ENCODE measurements around the gene LAS1L.
"Not testable (repeated sequence)": the region's sequence is repeated elsewhere in the genome, so short reads cannot be mapped to it uniquely, and the experiment has no call there.

The LAS1L gene

GRCh38 chrX:65534450-65535292, at the start of gene LAS1L:
TSS of gene LAS1L (minus strand) at chrX:65534787. CDS start at chrX:65534715, 72 bp downstream.
- intact Hi-C loops (cut with micrococcal nuclease) = no loop called here
- no peaks in the 10 kb centered on the region for H3K9me3 Mint-ChIP-seq
- peak within 1 kb of the TSS; percentile 100 for H3K4me3 Mint-ChIP-seq
- peak within 1 kb of the TSS; percentile 92 for H3K27ac Mint-ChIP-seq
- H3K27me3 Mint-ChIP-seq = no peaks in the 10 kb centered on the region
- peaks cover 15% of the 10 kb centered on the region for H3K4me1 Mint-ChIP-seq (ENCODE audit: low read depth)
- peaks cover 38% of the 10 kb centered on the region for H3K36me3 Mint-ChIP-seq (ENCODE audit: low read depth)

GRCh38 chrX:65582450-65583082, 48.0 kb upstream of the LAS1L start:
- H3K4me1 Mint-ChIP-seq (ENCODE audit: low read depth) = peaks cover 22% of the 10 kb centered on the region
- no peak overlapping the region for H3K4me3 Mint-ChIP-seq
- H3K36me3 Mint-ChIP-seq (ENCODE audit: low read depth) = no peaks in the 10 kb centered on the region
- H3K27me3 Mint-ChIP-seq = peaks cover 14% of the 10 kb centered on the region
- no peak overlapping the region for H3K27ac Mint-ChIP-seq
- intact Hi-C loops (cut with micrococcal nuclease) = loop anchor here (5.0 kb wide), 2 partner anchors 405 to 530 kb away; no protein-coding TSS in a partner anchor
- no peaks in the 10 kb centered on the region for H3K9me3 Mint-ChIP-seq

GRCh38 chrX:65581661-65582339, 47.2 kb upstream of the LAS1L start:
- no peaks in the 10 kb centered on the region for H3K36me3 Mint-ChIP-seq (ENCODE audit: low read depth)
- H3K4me1 Mint-ChIP-seq (ENCODE audit: low read depth) = peaks cover 15% of the 10 kb centered on the region
- H3K4me3 Mint-ChIP-seq = no peak overlapping the region
- H3K27ac Mint-ChIP-seq = no peak overlapping the region
- H3K27me3 Mint-ChIP-seq = peaks cover 8% of the 10 kb centered on the region
- H3K9me3 Mint-ChIP-seq = no peaks in the 10 kb centered on the region
- intact Hi-C loops (cut with micrococcal nuclease) = loop anchor here (5.0 kb wide), 2 partner anchors 406 to 531 kb away; no protein-coding TSS in a partner anchor

DNA sequence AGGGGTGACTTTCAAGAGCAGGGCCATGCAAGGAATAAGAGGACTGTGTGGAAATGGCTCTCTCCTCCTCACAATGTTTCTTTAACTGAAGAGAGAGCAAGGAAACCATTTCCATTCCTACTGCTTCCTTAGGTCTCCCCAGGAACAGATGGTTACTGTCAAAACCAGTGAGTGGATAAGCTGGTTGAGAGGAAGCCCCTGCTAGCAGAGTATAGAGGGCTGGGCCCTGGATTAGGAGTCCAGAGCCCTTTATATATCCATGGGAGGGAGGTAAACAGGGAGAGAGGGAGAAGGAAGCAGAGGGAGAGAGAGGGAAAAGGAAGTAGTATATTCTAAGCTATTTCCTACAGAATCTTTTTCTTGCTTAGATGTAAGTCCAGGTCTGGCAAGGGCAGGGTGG, 43.8 kb upstream of the LAS1L start:
- no peak overlapping the region for H3K4me3 Mint-ChIP-seq
- H3K36me3 Mint-ChIP-seq (ENCODE audit: low read depth) = no peaks in the 10 kb centered on the region
- H3K4me1 Mint-ChIP-seq (ENCODE audit: low read depth) = peaks cover 37% of the 10 kb centered on the region
- no peak overlapping the region for H3K27ac Mint-ChIP-seq
- peaks cover 5% of the 10 kb centered on the region for H3K27me3 Mint-ChIP-seq
- intact Hi-C loops (cut with micrococcal nuclease) = no loop called here
- no peaks in the 10 kb centered on the region for H3K9me3 Mint-ChIP-seq

- Mint-ChIP-seq H3K4me1 (ENCODE audit: low read depth) (peaks cover 22% of the 10 kb centered on the region), H3K9me3 (no peaks in the 10 kb centered on the region), H3K36me3 (ENCODE audit: low read depth) (no peaks in the 10 kb centered on the region), H3K4me3 (no peak overlapping the region), H3K27me3 (peaks cover 5% of the 10 kb centered on the region), H3K27ac (no peak overlapping the region)
- intact Hi-C loops (cut with micrococcal nuclease) = no loop called here
Observed at GRCh38 chrX:65576160-65576559, 41.6 kb upstream of the LAS1L start.

DNA sequence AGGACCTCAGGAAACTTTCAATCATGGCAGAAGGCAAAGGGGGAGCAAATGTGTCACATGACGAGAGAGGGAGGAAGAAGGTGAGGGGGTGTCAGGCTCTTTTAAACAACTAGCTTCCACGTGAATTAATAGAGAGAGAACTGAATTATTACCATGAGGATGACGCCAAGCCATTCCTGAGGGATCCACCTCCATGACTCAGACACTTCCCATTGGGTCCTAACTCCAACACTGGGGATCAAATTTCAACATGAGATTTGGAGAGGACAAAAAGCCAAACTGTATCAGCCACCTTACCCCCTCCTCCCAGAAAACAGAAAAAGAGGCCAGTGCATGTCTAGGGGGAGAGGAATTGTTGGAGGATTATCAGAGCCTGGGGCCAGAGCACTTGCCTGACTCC, 40.4 kb upstream of the LAS1L start:
- no peaks in the 10 kb centered on the region for H3K9me3 Mint-ChIP-seq

GRCh38 chrX:65574356-65574755, 39.8 kb upstream of the LAS1L start:
- Mint-ChIP-seq H3K27ac (no peak overlapping the region), H3K27me3 (no peaks in the 10 kb centered on the region), H3K4me3 (no peak overlapping the region), H3K9me3 (no peaks in the 10 kb centered on the region), H3K4me1 (ENCODE audit: low read depth) (peaks cover 22% of the 10 kb centered on the region), H3K36me3 (ENCODE audit: low read depth) (no peaks in the 10 kb centered on the region)
- intact Hi-C loops (cut with micrococcal nuclease) = no loop called here

More for the DNA sequence above, 40.4 kb upstream of the LAS1L start:
- Mint-ChIP-seq H3K4me3 (no peak overlapping the region), H3K27ac (no peak overlapping the region), H3K27me3 (peaks cover 2% of the 10 kb centered on the region), H3K4me1 (ENCODE audit: low read depth) (peaks cover 22% of the 10 kb centered on the region), H3K36me3 (ENCODE audit: low read depth) (no peaks in the 10 kb centered on the region)
- intact Hi-C loops (cut with micrococcal nuclease) = no loop called here

DNA sequence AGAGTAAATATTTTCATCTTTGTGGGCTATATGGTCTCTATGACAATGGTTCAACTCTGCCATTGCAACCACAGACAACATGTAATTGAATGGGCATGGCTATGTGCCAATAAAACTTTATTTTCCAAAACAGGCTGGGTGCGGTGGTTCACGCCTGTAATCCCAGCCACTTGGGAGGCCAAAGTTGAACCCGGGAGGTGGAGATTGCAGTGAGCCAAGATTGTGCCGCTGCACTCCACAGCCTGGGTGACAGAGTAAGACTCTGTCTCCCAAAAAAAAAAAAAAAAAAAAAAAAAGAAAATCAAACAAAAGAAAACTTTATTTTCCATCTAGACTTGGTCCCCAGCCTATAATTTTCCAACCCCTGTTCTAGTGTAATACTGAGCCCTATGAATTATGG, 38.4 kb upstream of the LAS1L start:
- H3K4me1 Mint-ChIP-seq (ENCODE audit: low read depth) = peaks cover 22% of the 10 kb centered on the region
- H3K27ac Mint-ChIP-seq = no peak overlapping the region
- no peaks in the 10 kb centered on the region for H3K36me3 Mint-ChIP-seq (ENCODE audit: low read depth)
- no peaks in the 10 kb centered on the region for H3K9me3 Mint-ChIP-seq
- no peak overlapping the region for H3K4me3 Mint-ChIP-seq
- H3K27me3 Mint-ChIP-seq = peaks cover 5% of the 10 kb centered on the region
- intact Hi-C loops (cut with micrococcal nuclease) = no loop called here

GRCh38 chrX:65562850-65563249, 28.3 kb upstream of the LAS1L start:
- H3K27ac Mint-ChIP-seq; intact Hi-C loops (cut with micrococcal nuclease); H3K36me3 Mint-ChIP-seq (ENCODE audit: low read depth); H3K4me1 Mint-ChIP-seq (ENCODE audit: low read depth); H3K27me3 Mint-ChIP-seq; H3K4me3 Mint-ChIP-seq; H3K9me3 Mint-ChIP-seq: not testable (repeated sequence)

- Mint-ChIP-seq H3K4me3 (no peak overlapping the region), H3K9me3 (no peaks in the 10 kb centered on the region), H3K4me1 (ENCODE audit: low read depth) (peaks cover 12% of the 10 kb centered on the region)
Observed at GRCh38 chrX:65551489-65552339, 17.1 kb upstream of the LAS1L start.

DNA sequence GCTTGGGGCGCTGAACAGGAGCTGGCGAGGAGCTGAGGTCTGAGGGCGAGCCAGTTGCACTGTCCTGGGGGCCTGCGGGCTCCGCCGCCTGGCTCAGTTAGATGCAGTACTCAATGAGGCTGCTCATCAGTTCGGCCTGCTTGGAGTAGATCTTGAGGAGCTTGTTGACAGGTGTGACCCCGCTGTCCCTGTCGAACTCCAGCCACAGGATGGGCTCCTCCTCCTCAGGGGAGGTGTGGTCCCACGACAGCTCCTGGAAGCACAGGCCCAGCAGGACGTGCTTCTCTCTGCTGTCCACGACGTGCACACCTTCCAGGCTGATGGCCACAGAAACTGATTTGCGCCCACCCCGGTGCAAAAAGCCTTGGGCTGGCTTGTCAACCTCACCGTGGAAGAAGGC, 16.5 kb upstream of the LAS1L start:
- no peaks in the 10 kb centered on the region for H3K36me3 Mint-ChIP-seq (ENCODE audit: low read depth)

More at GRCh38 chrX:65551489-65552339, 17.1 kb upstream of the LAS1L start:
- intact Hi-C loops (cut with micrococcal nuclease) = no loop called here
- Mint-ChIP-seq H3K27ac (no peak overlapping the region), H3K36me3 (ENCODE audit: low read depth) (no peaks in the 10 kb centered on the region), H3K27me3 (no peaks in the 10 kb centered on the region)

DNA sequence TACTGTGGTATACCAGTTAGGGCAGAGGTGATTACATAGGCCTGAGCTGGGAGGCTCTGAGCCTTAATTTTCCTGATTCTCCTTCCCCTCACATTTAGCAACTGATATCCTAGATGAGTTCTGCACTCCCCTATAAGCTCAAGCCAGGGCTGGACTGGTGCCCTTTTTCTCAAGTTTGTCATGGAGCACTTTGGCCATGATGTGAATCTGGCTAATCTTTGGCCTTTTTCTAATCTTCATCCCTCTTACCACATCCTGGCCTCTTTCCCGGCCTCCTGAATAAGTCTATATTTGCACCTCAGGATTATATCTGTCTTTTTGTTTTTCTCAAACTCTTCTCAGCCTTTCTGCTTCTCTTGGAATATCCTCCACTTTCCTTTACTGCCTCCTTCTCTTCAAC, 10.9 kb upstream of the LAS1L start:
- intact Hi-C loops (cut with micrococcal nuclease) = no loop called here
- Mint-ChIP-seq H3K4me1 (ENCODE audit: low read depth) (no peaks in the 10 kb centered on the region), H3K36me3 (ENCODE audit: low read depth) (no peaks in the 10 kb centered on the region), H3K27me3 (no peaks in the 10 kb centered on the region), H3K27ac (no peak overlapping the region), H3K4me3 (no peak overlapping the region), H3K9me3 (no peaks in the 10 kb centered on the region)

More for the DNA sequence above, 16.5 kb upstream of the LAS1L start:
- H3K4me1 Mint-ChIP-seq (ENCODE audit: low read depth) = peaks cover 12% of the 10 kb centered on the region
- H3K9me3 Mint-ChIP-seq = no peaks in the 10 kb centered on the region
- intact Hi-C loops (cut with micrococcal nuclease) = no loop called here
- no peaks in the 10 kb centered on the region for H3K27me3 Mint-ChIP-seq
- H3K27ac Mint-ChIP-seq = no peak overlapping the region
- H3K4me3 Mint-ChIP-seq = no peak overlapping the region

GRCh38 chrX:65537229-65537628, 2.6 kb upstream of the LAS1L start:
- H3K4me1 Mint-ChIP-seq (ENCODE audit: low read depth) = peaks cover 15% of the 10 kb centered on the region
- no peaks in the 10 kb centered on the region for H3K9me3 Mint-ChIP-seq
- H3K27me3 Mint-ChIP-seq = no peaks in the 10 kb centered on the region
- H3K36me3 Mint-ChIP-seq (ENCODE audit: low read depth) = peaks cover 13% of the 10 kb centered on the region
- H3K27ac Mint-ChIP-seq = no peak overlapping the region
- H3K4me3 Mint-ChIP-seq = no peak overlapping the region
- intact Hi-C loops (cut with micrococcal nuclease) = no loop called here
